Posterior vena cava (tissue), 2 donors: Measurements from ENCODE around the gene ZSWIM9. TPM values are rescaled to one million over a fixed set of nuclear protein-coding genes. Genes with fewer than 3 reads are reported as not detected.

Experiments
- DNase-seq: peaks from one replicate; pipeline ENCODE4 v3.0.0-alpha.2; 2020; ENCODE audit warnings: low spot score
- intact Hi-C, 2 donors: fragments of 100-400 bp; cut with DNase I; formaldehyde crosslinking; loops; one replicate each; pipeline versions ENCODE4 v1.14.1 to v1.14.2; 2022 to 2023
- long read RNA-seq, 2 donors: library from polyadenylated mRNA; unstranded; transcript quantifications; one replicate each; pipeline ENCODE4 v2.0.0, GENCODE V29; 2020 to 2021
- total RNA-seq, 2 donors: library from RNA; stranded (reverse); fragmentation: NEBNext Ultra II Directional; extraction: Animal tissue kit (Norgen Biotek cat#: 25700); gene quantifications; one replicate each; pipeline ENCODE4 v1.2.1, GENCODE V29; 2021
- donor health status: DM: yes; HTN: yes; CAD: no.
- donor health status: DM: yes; HTN: yes; CAD: no.

The ZSWIM9 gene
- total RNA-seq, result 1 to 10 TPM; 6.1 to 8.6 TPM
- long read RNA-seq, donor 1, partial matches to known transcripts, result 1 of 1 reads
- long read RNA-seq, donor 1, other reads (novel, unspliced or antisense), result 0 of 1 reads
- long read RNA-seq, donor 2, result 0 reads

GRCh38 chr19:48169939-48170803 lies at the start of gene ZSWIM9, which contains the start of gene LIG1:
ZSWIM9 (plus strand) TSS chr19:48170680; CDS start chr19:48171803, 1,123 bp downstream.
LIG1 (minus strand) TSS chr19:48170344; CDS start chr19:48165566, 4,778 bp downstream.
- intact Hi-C loops, result no loop called here
- DNase-seq, result peak; percentile 97

- DNase-seq, result no peak
Measured at GRCh38 chr19:48121066-48121465, 49.4 kb upstream of the ZSWIM9 start.

GRCh38 chr19:48121909-48122371 lies 48.5 kb upstream of the ZSWIM9 start:
- no peak for DNase-seq
- intact Hi-C loops, result no loop called here

More at GRCh38 chr19:48121066-48121465, 49.4 kb upstream of the ZSWIM9 start:
- intact Hi-C loops, result no loop called here

GRCh38 chr19:48122421-48122820 lies 48.1 kb upstream of the ZSWIM9 start:
- intact Hi-C loops, result no loop called here
- DNase-seq, result no peak

GRCh38 chr19:48123907-48124651 lies 46.4 kb upstream of the ZSWIM9 start:
- DNase-seq, result no peak
- intact Hi-C loops, result no loop called here

GRCh38 chr19:48127561-48127960 lies 42.9 kb upstream of the ZSWIM9 start:
- DNase-seq, result no peak
- intact Hi-C loops, result no loop called here

GRCh38 chr19:48133094-48133493 lies 37.4 kb upstream of the ZSWIM9 start:
- intact Hi-C loops, result loop anchor here in 1 of 2 donors (10.0 kb wide), 1 partner anchor 148 kb away; no protein-coding TSS in a partner anchor
- DNase-seq, result no peak

- intact Hi-C loops, result loop anchor here in 1 of 2 donors (10.0 kb wide), 1 partner anchor 151 kb away; no protein-coding TSS in a partner anchor
- DNase-seq, result no peak
Measured at GRCh38 chr19:48135411-48135810, 35.1 kb upstream of the ZSWIM9 start.

- intact Hi-C loops, result loop anchor here in 1 of 2 donors (10.0 kb wide), 1 partner anchor 152 kb away; no protein-coding TSS in a partner anchor
- DNase-seq, result no peak
Measured at GRCh38 chr19:48136547-48136946, 33.9 kb upstream of the ZSWIM9 start.

GRCh38 chr19:48137411-48137810 lies 33.1 kb upstream of the ZSWIM9 start:
- intact Hi-C loops, result loop anchor here in 1 of 2 donors (10.0 kb wide), 1 partner anchor 153 kb away; no protein-coding TSS in a partner anchor
- DNase-seq, result no peak

GRCh38 chr19:48139053-48139452 lies 31.4 kb upstream of the ZSWIM9 start:
- intact Hi-C loops, result loop anchor here in 1 of 2 donors (10.0 kb wide), 1 partner anchor 154 kb away; no protein-coding TSS in a partner anchor
- DNase-seq, result no peak

GRCh38 chr19:48147597-48148175 lies 22.8 kb upstream of the ZSWIM9 start:
- no peak for DNase-seq
- intact Hi-C loops, result no loop called here

GRCh38 chr19:48148576-48148975 lies 21.9 kb upstream of the ZSWIM9 start:
- intact Hi-C loops, result no loop called here
- DNase-seq, result no peak

- intact Hi-C loops, result no loop called here
- no peak for DNase-seq
Measured at GRCh38 chr19:48149430-48149829, 21.1 kb upstream of the ZSWIM9 start.

GRCh38 chr19:48152551-48152950 lies 17.9 kb upstream of the ZSWIM9 start:
- no peak for DNase-seq
- intact Hi-C loops, result loop anchor here (5.0 to 10.0 kb wide), 3 partner anchors 45 to 188 kb away; no protein-coding TSS in a partner anchor

GRCh38 chr19:48154003-48154402 lies 16.5 kb upstream of the ZSWIM9 start:
- intact Hi-C loops, result loop anchor here (5.0 to 10.0 kb wide), 3 partner anchors 47 to 189 kb away; no protein-coding TSS in a partner anchor
- DNase-seq, result no peak

GRCh38 chr19:48158210-48158790 lies 12.2 kb upstream of the ZSWIM9 start:
- no peak for DNase-seq
- intact Hi-C loops, result loop anchor here in 1 of 2 donors (10.0 kb wide), 2 partner anchors 53 to 193 kb away; no protein-coding TSS in a partner anchor

- intact Hi-C loops, result no loop called here
- no peak for DNase-seq
Measured at GRCh38 chr19:48168689-48169088, 1.8 kb upstream of the ZSWIM9 start.

GRCh38 chr19:48169578-48169938 lies 922 bp upstream of the ZSWIM9 start:
- DNase-seq, result peak; percentile 92
- intact Hi-C loops, result no loop called here
